Spleen (tissue), 11 donors: ENCODE results near the gene FYN. TPM values are rescaled to one million over a fixed set of nuclear protein-coding genes. Genes with fewer than 3 reads are reported as not detected.

Source experiments
- DNase-seq: peaks from one replicate; pipeline ENCODE4 v3.0.0-alpha.2; 2020
- H3K27ac ChIP-seq, 8 donors: fragments of 200-600 bp; sonication (generic) in 7 of 8; 1 replicate in 4 of 8; 2 replicates in 4 of 8; pipeline versions ENCODE4 v1.5.0 to v1.8.0; 2016 to 2021; ENCODE audit warnings: inconsistent platforms in 4 of 8, mild to moderate bottlenecking in 4 of 8, moderate library complexity in 1 of 8
- H3K27me3 ChIP-seq, 7 donors: fragments of 200-600 bp; sonication (generic) in 6 of 7; replicated peaks in 1 of 7; 1 replicate in 4 of 7; 2 replicates in 3 of 7; pipeline versions ENCODE4 v1.5.0 to v1.8.0; 2016 to 2021; ENCODE audit warnings: inconsistent platforms in 3 of 7, mild to moderate bottlenecking in 1 of 7
- H3K36me3 ChIP-seq, 6 donors: fragments of 200-600 bp; sonication (generic) in 5 of 6; 1 replicate in 4 of 6; 2 replicates in 2 of 6; pipeline versions ENCODE4 v1.5.0 to v1.8.0; 2016 to 2021; ENCODE audit warnings: inconsistent platforms in 2 of 6
- H3K4me1 ChIP-seq, 6 donors: fragments of 200-600 bp; sonication (generic) in 5 of 6; 1 replicate in 3 of 6; 2 replicates in 3 of 6; pipeline versions ENCODE4 v1.5.0 to v1.8.0; 2016 to 2021; ENCODE audit warnings: inconsistent platforms in 3 of 6
- H3K4me3 ChIP-seq, 8 donors: fragments of 200-600 bp; sonication (generic) in 7 of 8; 1 replicate in 4 of 8; 2 replicates in 4 of 8; pipeline versions ENCODE4 v1.5.0 to v1.8.0; 2016 to 2021; ENCODE audit warnings: inconsistent platforms in 4 of 8, mild to moderate bottlenecking in 4 of 8, moderate library complexity in 2 of 8
- H3K9me3 ChIP-seq, 8 donors: fragments of 200-600 bp; sonication (generic) in 7 of 8; 1 replicate in 4 of 8; 2 replicates in 4 of 8; pipeline versions ENCODE4 v1.5.0 to v1.8.0; 2016 to 2021; ENCODE audit warnings: inconsistent platforms in 4 of 8
- CTCF ChIP-seq, 11 experiments: fragments of 200-600 bp in 7 of 11; fragments of 450-650 bp in 4 of 11; sonication (generic) in 4 of 11; IDR thresholded peaks in 8 of 11; conservative IDR thresholded peaks in 3 of 11; 1 replicate in 7 of 11; 2 replicates in 4 of 11; pipeline versions ENCODE4 v1.4.0 to v1.8.0; 2016 to 2021; ENCODE audit warnings: antibody characterized with exemption in 11 of 11, inconsistent platforms in 4 of 11, mild to moderate bottlenecking in 1 of 11
- POLR2A ChIP-seq, 3 donors: fragments of 450-650 bp; IDR thresholded peaks; one replicate each; pipeline ENCODE4 v1.5.1; 2017; ENCODE audit warnings: antibody characterized with exemption in 3 of 3, mild to moderate bottlenecking in 1 of 3
- POLR2AphosphoS5 ChIP-seq, 3 donors: sonication (generic); formaldehyde crosslinking; IDR thresholded peaks; one replicate each; pipeline ENCODE4 v1.5.1; 2017; ENCODE audit warnings: antibody characterized with exemption in 3 of 3
- WGBS, 5 donors: extraction: QIAGEN DNeasy Blood & Tissue Kit in 3 of 5; methylation state at CpG; one replicate each; pipeline versions ENCODE4 v1.1.5 to v1.1.7; 2013 to 2018; 5-methylcytosine and 5-hydroxymethylcytosine counted together
- intact Hi-C: fragments of 100-400 bp; cut with DNase I; formaldehyde crosslinking; loops from one replicate; pipeline ENCODE4 v1.15.0; 2023; ENCODE audit warnings: low total_unique reads
- polyA plus RNA-seq, 3 donors: library from polyadenylated mRNA; stranded (reverse); fragments of 200-250 nt; gene quantifications; one replicate each; pipeline ENCODE4 v1.2.1, GENCODE V29; 2013
- total RNA-seq, 7 donors: library from RNA; depleted of rRNA in 3 of 7; stranded (reverse); fragments of >200 nt in 3 of 7; fragmentation: NEBNext Ultra II Directional in 4 of 7; extraction: Animal tissue kit (Norgen Biotek cat#: 25700) in 4 of 7; gene quantifications; one replicate each; pipeline versions ENCODE4 v1.1.0 to v1.2.1, GENCODE V29; 2016 to 2021
- donor health status: healthy with polysubstance abuse.
- donor health status: DM: no; HTN: no; CAD: no; lungs with moderate emphysema.
- donor health status: DM: no; HTN: no; CAD: no.
- donor health status: Bipolar disorder and iron deficiency.
- donor health status: healthy.
- donor health status: DM: no; HTN: no; CAD: no.
- donor health status: DM: yes; HTN: yes; CAD: no.

Gene FYN
- total and polyA plus RNA-seq, 10 donors: 56.6 to 409 (median 205) TPM

- no peaks in the 10 kb centered on the region for H3K27me3 ChIP-seq
- no peak for TF ChIP-seq POLR2AphosphoS5 (IDR thresholded peaks at IDR 0.05)
- no peak for TF ChIP-seq CTCF (IDR thresholded peaks at IDR 0.05 in 8 of 11, conservative IDR thresholded peaks at IDR 0.05 in 3 of 11)
- no peak for TF ChIP-seq POLR2A (IDR thresholded peaks at IDR 0.05)
- WGBS, 5 donors: 55 to 83% (median 73%) methylated on average over 15 of the region's 15 CpGs
- H3K36me3 ChIP-seq: peaks cover 0 to 97% (median 26%) of the 10 kb centered on the region in 6 donors
- no peak for DNase-seq
- H3K4me1 ChIP-seq: peaks cover 0 to 43% (median 12%) of the 10 kb centered on the region in 6 donors
- no peaks in the 10 kb centered on the region for H3K9me3 ChIP-seq
- H3K4me3 ChIP-seq: no peak overlapping the region
- intact Hi-C loops: no loop called here
- H3K27ac ChIP-seq: peak overlapping the region in 7 of 8 donors; percentile 29 to 70 (median 50)
These were observed 209.3 kb downstream of the FYN start for GRCh38 chr6:111663692-111664564.

DNA sequence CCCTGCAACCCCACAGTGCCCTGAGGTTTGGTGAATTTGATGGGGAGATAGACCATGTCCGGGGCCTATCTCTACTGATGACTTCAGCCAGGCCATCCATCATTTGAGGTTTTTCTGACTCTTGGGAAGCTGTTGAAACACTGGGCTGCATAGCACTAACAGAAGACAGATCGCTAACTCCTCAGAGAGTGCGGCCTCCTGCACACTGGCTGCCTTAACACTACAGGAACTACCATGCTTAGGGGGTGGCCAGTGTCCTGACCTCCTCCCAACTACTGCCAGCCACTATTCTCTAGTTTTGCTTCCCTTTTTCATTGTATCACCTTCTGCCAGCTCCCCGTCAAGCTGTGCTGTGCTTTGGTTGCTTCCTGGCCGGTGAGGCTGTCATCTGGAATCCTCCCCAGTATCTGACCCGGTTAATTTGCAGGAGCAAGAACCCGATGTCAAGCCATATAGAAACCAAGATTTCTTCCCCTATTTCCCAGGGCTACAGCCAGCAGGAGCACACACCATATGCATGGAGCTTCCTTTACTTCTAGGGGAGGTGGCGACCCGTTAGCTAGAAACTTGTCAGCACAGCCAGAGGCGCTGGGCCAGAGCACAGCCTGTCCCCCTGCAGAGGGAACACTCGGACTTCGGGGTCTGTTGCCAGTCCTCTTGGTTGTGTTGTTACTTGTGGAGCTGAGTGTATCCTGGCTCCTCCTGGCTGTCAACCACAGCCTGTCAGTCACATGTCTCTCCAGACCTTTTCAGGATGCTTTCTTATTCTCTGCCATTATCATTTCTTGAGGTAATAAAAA is 210.3 kb downstream of the FYN start:
- WGBS, 5 donors: 58 to 63% (median 61%) methylated on average over 11 to 12 of the region's 12 CpGs
- H3K4me1 ChIP-seq: peaks cover 0 to 43% (median 11%) of the 10 kb centered on the region in 6 donors
- no peaks in the 10 kb centered on the region for H3K9me3 ChIP-seq
- no peak for DNase-seq
- H3K36me3 ChIP-seq: peaks cover 0 to 92% (median 20%) of the 10 kb centered on the region in 6 donors
- TF ChIP-seq POLR2A (IDR thresholded peaks at IDR 0.05) (no peak), POLR2AphosphoS5 (IDR thresholded peaks at IDR 0.05) (peak in 1 of 3 donors; percentile 32)
- H3K4me3 ChIP-seq: no peak overlapping the region
- H3K27me3 ChIP-seq: no peaks in the 10 kb centered on the region
- intact Hi-C loops: no loop called here
- H3K27ac ChIP-seq: peak overlapping the region in 6 of 8 donors; percentile 37 to 70 (median 56)

DNA sequence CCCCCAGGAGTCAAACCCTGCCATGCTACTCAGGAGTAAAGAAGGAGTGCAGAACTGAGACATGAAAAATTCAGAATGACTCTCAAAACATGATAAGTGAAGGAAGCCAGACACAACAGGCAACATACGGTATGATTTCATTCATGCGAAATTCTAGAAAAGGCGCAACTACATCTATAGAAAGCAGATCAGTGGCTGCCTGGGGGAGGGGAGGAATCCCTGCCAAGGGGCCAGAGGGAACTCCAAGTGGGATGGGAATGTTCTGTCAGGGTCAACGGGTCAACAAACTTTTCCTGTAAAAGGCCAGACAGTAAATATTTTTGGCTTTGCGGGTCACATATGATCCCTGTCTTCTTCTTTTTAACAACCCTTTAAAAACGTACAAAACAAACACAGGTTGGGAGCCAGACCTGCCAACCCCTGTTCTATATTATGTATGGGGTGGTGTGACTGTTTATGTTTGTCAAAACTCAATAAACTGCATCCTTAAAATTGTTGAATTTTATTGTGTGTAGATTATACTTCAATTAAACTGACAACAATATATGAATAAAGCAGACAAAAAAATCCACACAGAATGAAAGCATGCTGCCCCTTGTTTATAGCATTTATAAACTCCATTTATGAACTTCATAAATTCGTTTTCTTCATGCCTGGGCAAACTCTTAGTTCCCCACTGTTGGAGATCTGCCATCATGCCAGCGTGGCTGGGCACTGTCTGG is 211.0 kb downstream of the FYN start:
- H3K4me3 ChIP-seq: no peak overlapping the region
- intact Hi-C loops: no loop called here
- no peak for DNase-seq
- H3K27ac ChIP-seq: peak overlapping the region in 5 of 8 donors; percentile 6 to 65 (median 50)
- peaks cover 0 to 45% (median 10%) of the 10 kb centered on the region in 6 donors for H3K4me1 ChIP-seq
- peaks cover 0 to 84% (median 16%) of the 10 kb centered on the region in 6 donors for H3K36me3 ChIP-seq
- no peak for TF ChIP-seq POLR2AphosphoS5 (IDR thresholded peaks at IDR 0.05)
- TF ChIP-seq CTCF (IDR thresholded peaks at IDR 0.05 in 8 of 11, conservative IDR thresholded peaks at IDR 0.05 in 3 of 11): no peak
- no peak for TF ChIP-seq POLR2A (IDR thresholded peaks at IDR 0.05)
- no peaks in the 10 kb centered on the region for H3K9me3 ChIP-seq
- no peaks in the 10 kb centered on the region for H3K27me3 ChIP-seq
- WGBS, 5 donors: 69 to 79% (median 74%) methylated on average over 8 of the region's 8 CpGs

- Histone ChIP-seq H3K9me3 (no peaks in the 10 kb centered on the region), H3K4me1 (peaks cover 0 to 44% (median 9%) of the 10 kb centered on the region in 6 donors), H3K36me3 (peaks cover 0 to 78% (median 16%) of the 10 kb centered on the region in 6 donors), H3K27me3 (no peaks in the 10 kb centered on the region), H3K27ac (peak overlapping the region in 4 of 8 donors; percentile 6 to 65 (median 50)), H3K4me3 (peak overlapping the region in 1 of 8 donors; percentile 11)
- TF ChIP-seq CTCF (IDR thresholded peaks at IDR 0.05 in 8 of 11, conservative IDR thresholded peaks at IDR 0.05 in 3 of 11): no peak
- peak in 1 of 3 donors; percentile 34 for TF ChIP-seq POLR2AphosphoS5 (IDR thresholded peaks at IDR 0.05)
- WGBS, 5 donors: 80 to 90% (median 82%) methylated on average over 19 of the region's 19 CpGs
- DNase-seq: no peak
- intact Hi-C loops: no loop called here
These were observed 211.7 kb downstream of the FYN start for GRCh38 chr6:111661541-111662061.
